GM12872 (cell line): ENCODE data around the gene CNDP2.

Experiments
- TF ChIP-seq, protein P1 (sequence below): IDR thresholded peaks from 3 replicates; pipeline ENCODE4 v1.5.1; 2011; ENCODE audit warnings: low read depth, mild to moderate bottlenecking, low read length, moderate library complexity; ENCODE audit not compliant: insufficient read depth

Gene CNDP2

DNA sequence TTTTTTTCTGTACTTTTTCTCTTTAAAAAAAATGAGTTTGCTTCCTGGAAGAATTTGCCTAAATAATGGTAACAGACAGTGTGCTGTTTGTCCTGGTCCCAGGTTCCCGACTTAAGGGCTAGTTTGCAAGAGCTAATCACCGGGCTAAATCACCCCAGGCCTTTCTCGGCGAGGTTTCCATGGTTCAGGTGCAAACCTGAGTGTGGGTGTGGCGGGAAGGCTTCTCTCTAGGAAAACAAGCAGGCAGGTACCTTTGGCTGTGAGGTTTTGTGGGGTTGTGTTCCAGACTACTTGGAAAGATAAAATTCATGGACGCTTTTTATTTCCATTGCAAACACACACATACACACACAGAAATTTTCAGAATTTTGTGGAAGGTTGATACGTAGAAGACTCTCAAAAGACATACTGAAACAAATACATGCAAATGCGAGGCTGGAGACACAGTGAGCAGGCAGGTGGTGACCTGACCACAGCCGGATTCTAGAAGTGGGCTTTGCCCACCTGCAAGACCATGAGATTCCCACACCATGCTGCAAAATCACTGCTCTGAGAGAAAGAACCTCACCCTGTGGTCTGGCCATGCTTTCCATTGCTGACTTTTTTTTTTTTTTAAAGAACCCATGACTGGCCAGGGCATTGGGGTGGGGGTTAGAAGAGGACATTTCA, 39.0 kb downstream of the CNDP2 start:
- TF ChIP-seq, protein P1, sequence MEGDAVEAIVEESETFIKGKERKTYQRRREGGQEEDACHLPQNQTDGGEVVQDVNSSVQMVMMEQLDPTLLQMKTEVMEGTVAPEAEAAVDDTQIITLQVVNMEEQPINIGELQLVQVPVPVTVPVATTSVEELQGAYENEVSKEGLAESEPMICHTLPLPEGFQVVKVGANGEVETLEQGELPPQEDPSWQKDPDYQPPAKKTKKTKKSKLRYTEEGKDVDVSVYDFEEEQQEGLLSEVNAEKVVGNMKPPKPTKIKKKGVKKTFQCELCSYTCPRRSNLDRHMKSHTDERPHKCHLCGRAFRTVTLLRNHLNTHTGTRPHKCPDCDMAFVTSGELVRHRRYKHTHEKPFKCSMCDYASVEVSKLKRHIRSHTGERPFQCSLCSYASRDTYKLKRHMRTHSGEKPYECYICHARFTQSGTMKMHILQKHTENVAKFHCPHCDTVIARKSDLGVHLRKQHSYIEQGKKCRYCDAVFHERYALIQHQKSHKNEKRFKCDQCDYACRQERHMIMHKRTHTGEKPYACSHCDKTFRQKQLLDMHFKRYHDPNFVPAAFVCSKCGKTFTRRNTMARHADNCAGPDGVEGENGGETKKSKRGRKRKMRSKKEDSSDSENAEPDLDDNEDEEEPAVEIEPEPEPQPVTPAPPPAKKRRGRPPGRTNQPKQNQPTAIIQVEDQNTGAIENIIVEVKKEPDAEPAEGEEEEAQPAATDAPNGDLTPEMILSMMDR: no peak

DNA sequence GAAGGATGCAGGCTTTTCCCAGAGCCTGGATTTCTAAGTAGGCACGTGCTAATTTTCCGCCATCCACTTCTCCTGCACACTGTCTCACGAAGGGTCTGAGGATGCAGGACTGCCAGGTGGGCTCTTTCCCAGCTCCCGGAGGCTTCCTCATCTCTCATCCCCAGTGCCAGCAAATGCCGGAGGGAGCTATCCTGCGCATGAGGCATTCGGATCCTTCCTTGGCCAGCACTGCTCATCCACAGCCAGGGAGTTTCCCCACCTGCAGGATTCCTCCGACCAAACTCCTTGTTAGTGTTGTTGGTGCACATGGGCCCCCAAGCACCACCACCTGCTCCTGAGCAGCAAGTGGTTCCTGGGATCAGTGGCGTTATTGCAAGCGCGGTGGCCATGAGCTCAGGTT, 43.1 kb downstream of the CNDP2 start:
- TF ChIP-seq, protein P1: no peak

DNA sequence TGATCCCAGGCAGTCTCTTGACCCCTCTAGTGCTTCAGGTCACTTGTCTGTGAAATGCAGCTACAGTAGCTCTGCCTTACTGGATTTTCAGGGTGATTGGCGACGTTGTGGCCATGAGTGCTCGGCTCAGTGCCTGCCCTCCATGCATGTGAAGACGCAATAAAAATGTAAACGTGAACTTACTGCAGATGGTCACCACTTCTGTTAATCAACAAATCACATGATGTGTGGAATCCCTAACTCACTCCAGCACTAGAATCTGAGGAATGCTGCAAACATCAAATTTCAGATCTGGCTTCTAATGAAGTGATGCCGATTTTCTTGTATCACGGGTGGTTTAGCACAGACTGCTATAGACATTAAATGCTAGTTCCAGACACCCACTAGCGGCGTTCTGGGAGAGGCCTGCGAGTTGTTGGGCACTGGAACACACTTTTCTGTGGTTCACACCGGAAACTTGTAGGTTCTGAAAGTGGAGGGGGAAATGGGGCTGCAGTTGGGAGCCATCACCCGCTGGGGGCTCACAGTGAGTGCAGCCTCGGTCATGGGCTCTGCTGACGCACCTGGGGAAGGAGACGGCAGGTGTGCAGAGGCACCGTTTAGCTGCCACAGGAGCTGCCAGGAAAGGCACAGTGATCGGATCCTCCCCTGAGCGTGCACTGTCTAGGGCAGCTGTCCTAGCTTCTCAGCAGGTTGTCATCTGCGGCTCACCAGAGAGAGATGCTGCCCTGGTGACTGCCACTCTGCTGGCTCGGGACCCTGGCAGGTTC, 44.7 kb downstream of the CNDP2 start:
- TF ChIP-seq, protein P1: no peak

DNA sequence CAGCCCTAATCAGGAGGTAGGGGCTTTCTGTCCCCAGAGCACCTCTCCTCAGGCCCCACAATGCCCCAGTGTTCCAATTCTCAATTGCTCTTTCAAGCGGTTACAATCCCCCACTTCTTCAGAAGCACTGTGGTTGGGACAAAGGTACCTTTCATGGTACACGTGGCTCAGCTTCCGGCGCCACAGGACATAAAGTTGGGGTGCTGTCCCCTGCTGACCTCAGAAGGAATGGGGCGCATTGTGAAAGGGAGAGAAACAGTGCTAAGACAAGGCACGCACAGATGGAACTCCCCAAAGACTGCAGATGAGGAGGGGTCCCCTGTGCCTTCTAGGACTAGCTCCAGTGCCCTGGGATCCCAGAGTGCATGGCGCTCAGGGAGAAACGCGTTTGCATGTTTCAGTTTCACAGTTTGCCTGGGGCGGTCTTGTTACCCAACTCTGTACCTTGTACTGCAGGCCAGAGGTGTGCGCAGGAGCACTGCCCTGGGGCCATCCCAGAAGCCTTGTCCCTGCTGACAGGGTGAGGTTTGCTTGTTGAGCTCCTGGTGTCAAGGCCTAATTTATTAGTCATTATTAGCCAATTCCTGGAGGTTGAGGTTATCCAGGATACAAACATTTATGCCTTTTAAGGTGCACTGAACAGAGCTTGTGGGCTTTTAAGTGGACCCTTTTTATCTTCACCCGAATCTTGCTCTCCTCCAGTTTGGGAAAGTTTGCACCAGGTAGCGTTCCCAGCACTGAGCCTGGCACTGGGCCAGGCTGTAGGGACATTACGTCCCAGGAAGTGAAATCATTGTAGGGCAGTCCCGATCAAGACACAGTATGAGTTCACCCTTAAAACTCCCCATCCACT, 45.8 kb downstream of the CNDP2 start:
- TF ChIP-seq, protein P1: no peak

DNA sequence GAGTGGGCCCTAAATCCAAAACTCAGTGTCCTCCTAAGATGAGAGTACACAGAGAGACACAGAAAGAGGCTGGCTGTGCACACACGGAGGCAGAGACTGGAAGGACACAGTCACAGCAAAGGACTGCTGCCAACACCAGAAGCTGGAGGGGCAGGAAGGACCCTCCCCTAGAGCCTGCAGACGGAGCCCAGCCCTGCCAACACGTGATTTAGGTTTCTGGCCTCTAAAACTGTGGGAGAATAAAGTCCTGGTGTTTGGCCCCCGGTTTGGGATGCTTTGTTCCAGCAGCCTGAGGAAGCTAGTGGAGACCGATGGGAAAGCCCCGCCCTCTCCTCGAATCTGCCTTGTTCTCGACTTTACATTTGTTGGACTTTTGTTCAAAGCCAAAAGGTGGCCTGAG, 48.7 kb downstream of the CNDP2 start:
- TF ChIP-seq, protein P1: no peak

DNA sequence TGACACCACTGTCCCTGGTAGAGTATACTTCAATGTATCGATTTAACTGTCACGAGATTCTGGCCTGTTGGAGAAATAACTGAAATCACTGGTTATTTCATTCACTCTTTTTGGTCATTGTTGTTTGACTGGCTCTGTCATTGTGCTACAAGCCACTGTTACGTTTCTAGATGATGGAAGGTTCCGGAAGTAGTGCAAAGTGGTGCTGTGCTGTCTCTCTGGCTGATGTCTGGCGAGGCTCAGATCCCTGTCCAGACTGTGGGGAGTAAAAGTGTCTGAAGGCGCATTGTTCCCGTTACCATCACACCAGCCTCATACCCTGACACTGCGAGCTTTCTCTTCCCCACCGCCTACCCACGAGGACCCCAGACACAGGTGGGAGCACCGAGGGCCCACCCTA, 49.8 kb downstream of the CNDP2 start:
- TF ChIP-seq, protein P1: no peak

DNA sequence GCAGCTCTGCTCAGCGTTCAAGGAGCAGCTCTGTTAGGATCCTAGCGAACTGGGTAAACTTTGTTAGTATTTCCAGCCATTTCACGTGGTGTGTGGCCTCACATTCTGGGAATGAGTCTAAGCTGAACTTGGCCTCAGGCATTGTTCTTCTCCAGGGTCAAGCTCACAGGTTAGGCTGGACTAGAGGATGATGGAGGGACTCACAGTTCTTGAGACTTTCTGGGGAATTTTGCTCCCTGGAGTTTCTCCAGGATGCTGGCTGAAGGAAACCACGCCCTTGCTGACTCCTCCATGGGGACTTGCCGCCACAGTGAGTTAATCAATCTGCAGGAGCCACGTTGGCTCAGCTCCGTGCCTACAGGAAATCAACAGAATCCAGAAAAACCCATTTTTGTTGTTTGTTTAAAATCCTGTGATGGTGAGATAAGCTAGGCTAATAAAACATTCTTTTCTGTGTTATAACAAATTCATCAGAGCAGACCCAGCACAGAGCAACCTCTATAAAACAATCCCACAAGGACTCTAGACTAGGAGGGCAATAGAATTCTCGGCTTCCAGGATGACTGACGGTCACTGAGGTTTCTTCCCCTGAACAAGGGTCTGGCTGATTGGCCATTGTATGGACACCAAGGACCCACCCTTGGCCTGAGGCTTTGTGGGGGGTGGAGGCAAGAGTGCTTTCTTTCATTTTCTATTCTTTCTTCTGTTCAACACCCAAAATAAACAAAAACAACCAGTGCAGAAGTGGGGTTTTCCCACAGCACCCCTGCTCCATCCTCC, 50.8 kb downstream of the CNDP2 start:
- TF ChIP-seq, protein P1: no peak
